GM23248 (cell line): ENCODE results near the gene RPS19. TPM values are rescaled to one million over a fixed set of nuclear protein-coding genes. Genes with fewer than 3 reads are reported as not detected.

ENCODE experiments used
- DNase-seq: peaks from one replicate; pipeline ENCODE4 v3.0.0-alpha.2; 2015
- H2AFZ ChIP-seq: fragments of 200-600 bp; sonication (generic); 2 replicates; pipeline ENCODE4 v1.6.1; 2016; ENCODE audit warnings: antibody characterized with exemption
- H3F3A ChIP-seq: fragments of 200-600 bp; sonication (generic); 2 replicates; pipeline ENCODE4 v1.6.1; 2016; ENCODE audit warnings: mild to moderate bottlenecking, antibody characterized with exemption, mixed run types; ENCODE audit not compliant: insufficient read depth
- H3K27ac ChIP-seq: fragments of 200-600 bp; sonication (generic); 2 replicates; pipeline ENCODE4 v1.5.1; 2016; ENCODE audit warnings: mild to moderate bottlenecking
- H3K27me3 ChIP-seq: fragments of 200-600 bp; sonication (generic); replicated peaks from 2 replicates; pipeline ENCODE4 v1.6.1; 2016; ENCODE audit warnings: mild to moderate bottlenecking; ENCODE audit not compliant: insufficient read depth
- H3K36me3 ChIP-seq: fragments of 200-600 bp; sonication (generic); 2 replicates; pipeline ENCODE4 v1.6.1; 2016; ENCODE audit warnings: low read depth, mild to moderate bottlenecking
- H3K4me1 ChIP-seq: fragments of 200-600 bp; sonication (generic); 2 replicates; pipeline ENCODE4 v1.6.1; 2016; ENCODE audit warnings: mild to moderate bottlenecking; ENCODE audit not compliant: insufficient read depth
- H3K4me2 ChIP-seq: fragments of 200-600 bp; sonication (generic); one replicate; pipeline ENCODE4 v1.6.1; 2016; ENCODE audit warnings: mild to moderate bottlenecking; ENCODE audit not compliant: unreplicated experiment
- H3K4me3 ChIP-seq: fragments of 200-600 bp; sonication (generic); 2 replicates; pipeline ENCODE4 v1.5.1; 2016; ENCODE audit warnings: mild to moderate bottlenecking
- H3K79me2 ChIP-seq: fragments of 200-600 bp; sonication (generic); 2 replicates; pipeline ENCODE4 v1.6.1; 2016; ENCODE audit warnings: mild to moderate bottlenecking; ENCODE audit not compliant: insufficient read depth
- H3K9ac ChIP-seq: fragments of 200-600 bp; sonication (generic); 2 replicates; pipeline ENCODE4 v1.6.1; 2016; ENCODE audit warnings: mild to moderate bottlenecking
- H3K9me2 ChIP-seq: fragments of 200-600 bp; sonication (generic); 2 replicates; pipeline ENCODE4 v1.6.1; 2016; ENCODE audit warnings: mixed run types, mild to moderate bottlenecking, moderate library complexity; ENCODE audit not compliant: insufficient read depth
- H3K9me3 ChIP-seq: fragments of 200-600 bp; sonication (generic); one replicate; pipeline ENCODE4 v1.6.1; 2017; ENCODE audit warnings: low read depth
- H4K20me1 ChIP-seq: fragments of 200-600 bp; sonication (generic); 2 replicates; pipeline ENCODE4 v1.6.0; 2016; ENCODE audit not compliant: insufficient read depth
- EZH2 ChIP-seq: fragments of 200-600 bp; sonication (generic); IDR thresholded peaks from 2 replicates; pipeline ENCODE4 v1.6.1; 2018; ENCODE audit warnings: antibody characterized with exemption, mild to moderate bottlenecking; ENCODE audit not compliant: insufficient read depth, poor library complexity, severe bottlenecking
- EZH2phosphoT487 ChIP-seq: fragments of 200-600 bp; sonication (generic); IDR thresholded peaks from 2 replicates; pipeline ENCODE4 v1.6.1; 2018; ENCODE audit warnings: antibody characterized with exemption, moderate library complexity, mild to moderate bottlenecking, low read depth; ENCODE audit not compliant: insufficient read depth
- WGBS, 2 experiments: methylation state at CpG; one replicate each; pipeline ENCODE4 v1.1.6; 2015 to 2017; ENCODE audit warnings: low lambda C conversion rate in 2 of 2, low coverage in 1 of 2; ENCODE audit errors: missing lambda C conversion rate in 2 of 2; 5-methylcytosine and 5-hydroxymethylcytosine counted together
- in situ Hi-C: fragments of 300-500 bp; cut with MboI; formaldehyde crosslinking; loops from 2 replicates; pipeline ENCODE4 v1.15.0; 2020
- polyA plus RNA-seq: library from polyadenylated mRNA; unstranded; fragments of >200 nt; fragmentation: Nextera tagmentation; extraction: Ambion mirVana; gene quantifications from 2 replicates; pipeline ENCODE4 v1.2.1, GENCODE V29; 2016
- total RNA-seq: library from RNA; depleted of rRNA; stranded (reverse); fragments of >200 nt; shearing (Covaris generic); gene quantifications from 2 replicates; pipeline ENCODE4 v1.2.3, GENCODE V29; 2014

Gene RPS19
- total and polyA plus RNA-seq, 2 experiments from 2014 or later, result 881 to 2,316 TPM

DNA sequence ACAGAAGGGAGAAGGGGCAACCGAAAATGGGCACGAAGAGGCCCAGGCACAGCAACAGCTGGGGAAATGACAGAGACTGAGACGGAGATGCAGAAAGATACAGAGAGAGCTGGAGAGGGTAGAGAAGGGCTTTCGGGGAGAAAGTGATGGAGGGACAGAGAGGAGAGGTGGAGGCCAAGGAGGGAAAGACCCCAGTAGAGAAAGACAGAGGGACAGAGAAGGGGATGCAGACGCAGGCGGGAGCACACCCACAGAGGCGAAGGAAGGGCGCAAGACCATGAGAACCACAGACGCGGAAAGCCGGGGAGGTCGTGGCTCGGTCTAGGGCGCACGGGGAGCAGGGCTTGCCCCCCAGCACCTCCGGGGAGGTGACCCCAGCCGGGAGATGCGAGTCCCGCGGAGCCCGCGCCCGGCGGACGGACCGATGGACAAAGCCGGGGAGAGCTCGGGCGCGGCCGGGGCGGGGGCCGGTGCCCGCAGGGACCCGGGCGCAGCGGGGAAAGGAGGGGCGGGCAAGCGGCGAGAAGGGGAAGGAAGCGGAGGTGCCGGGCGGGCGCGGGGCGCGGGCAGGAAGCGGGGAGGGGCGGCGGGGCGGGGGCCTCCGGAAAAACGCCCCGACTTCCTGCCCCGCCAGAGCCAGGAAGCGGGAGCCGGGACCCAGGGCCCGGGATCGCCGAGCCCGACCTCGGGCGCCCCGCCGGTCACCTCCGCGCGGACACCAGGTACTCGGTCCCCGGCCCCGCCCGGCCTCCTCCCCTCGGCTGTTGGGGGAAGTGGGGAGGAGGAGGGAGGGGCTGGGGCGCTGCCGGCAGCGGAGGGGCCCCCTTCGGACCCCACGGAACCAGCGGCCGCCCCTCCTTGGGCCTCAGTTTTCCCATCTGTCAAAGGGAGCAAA is 22.8 kb downstream of the RPS19 start, which contains the start of gene ARHGEF1:
Gene ARHGEF1, plus strand, starts transcription at position 617 of the 895 bp plus-strand sequence. CDS start 4,899 bp downstream, outside the sequence.
- TF ChIP-seq EZH2phosphoT487 (no peak), EZH2 (no peak)
- peak within 1 kb of the TSS; percentile 75 for H2AFZ ChIP-seq
- H3K9ac ChIP-seq, result peak within 1 kb of the TSS; percentile 95
- H3K9me3 ChIP-seq, result no peaks in the 10 kb centered on the region
- peak within 1 kb of the TSS; percentile 39; the same call in 1 of the 2 replicates for H3K27ac ChIP-seq
- 2 to 5% methylated on average over 20 to 70 of the region's 80 CpGs for WGBS, 2 experiments
- H3K36me3 ChIP-seq, result no peaks in the 10 kb centered on the region
- in situ Hi-C loops, result no loop called here
- no peaks in the 10 kb centered on the region for H3K9me2 ChIP-seq
- no peaks in the 10 kb centered on the region for H4K20me1 ChIP-seq
- H3F3A ChIP-seq, result peaks cover 13% of the 10 kb centered on the region
- H3K79me2 ChIP-seq, result peaks cover 36% of the 10 kb centered on the region
- H3K4me2 ChIP-seq, result peak within 1 kb of the TSS; percentile 94
- H3K4me1 ChIP-seq, result peaks cover 11% of the 10 kb centered on the region
- peak; percentile 44 for DNase-seq
- H3K27me3 ChIP-seq, result no peaks in the 10 kb centered on the region
- H3K4me3 ChIP-seq, result peak within 1 kb of the TSS; percentile 87

DNA sequence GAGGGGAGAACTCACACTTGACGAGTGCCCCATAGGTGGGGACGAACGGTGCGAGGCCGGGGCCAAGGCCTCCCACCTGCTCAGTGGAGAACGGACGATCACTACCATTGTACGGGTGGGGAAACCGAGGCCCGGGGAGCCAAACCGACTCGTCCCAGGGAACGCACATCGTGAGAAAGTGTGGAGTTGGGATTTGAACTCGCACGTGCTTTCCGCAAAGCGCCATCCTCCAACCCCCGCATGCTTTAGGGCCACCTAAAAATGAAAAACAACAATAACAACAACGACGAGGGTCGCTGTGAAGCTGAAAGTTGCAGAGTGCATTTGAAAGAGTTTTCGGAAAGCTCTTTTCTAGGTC is 23.4 kb downstream of the RPS19 start:
- TF ChIP-seq EZH2phosphoT487 (no peak), EZH2 (no peak)
- peaks cover 42% of the 10 kb centered on the region for H3K79me2 ChIP-seq
- H3K9me2 ChIP-seq, result no peaks in the 10 kb centered on the region
- peak overlapping the region; percentile 87 for H3K4me3 ChIP-seq
- H3K9ac ChIP-seq, result peak overlapping the region; percentile 95
- DNase-seq, result peak; percentile 48
- no peaks in the 10 kb centered on the region for H3K27me3 ChIP-seq
- H2AFZ ChIP-seq, result peak overlapping the region; percentile 75
- WGBS, 2 experiments, result 0 to 2% methylated on average over 23 of the region's 23 CpGs
- peak overlapping the region; percentile 94 for H3K4me2 ChIP-seq
- peaks cover 11% of the 10 kb centered on the region for H3K4me1 ChIP-seq
- no peaks in the 10 kb centered on the region for H3K36me3 ChIP-seq
- H4K20me1 ChIP-seq, result no peaks in the 10 kb centered on the region
- in situ Hi-C loops, result no loop called here
- H3K27ac ChIP-seq, result peak overlapping the region; percentile 39; the same call in 1 of the 2 replicates
- H3F3A ChIP-seq, result peaks cover 13% of the 10 kb centered on the region
- H3K9me3 ChIP-seq, result no peaks in the 10 kb centered on the region

DNA sequence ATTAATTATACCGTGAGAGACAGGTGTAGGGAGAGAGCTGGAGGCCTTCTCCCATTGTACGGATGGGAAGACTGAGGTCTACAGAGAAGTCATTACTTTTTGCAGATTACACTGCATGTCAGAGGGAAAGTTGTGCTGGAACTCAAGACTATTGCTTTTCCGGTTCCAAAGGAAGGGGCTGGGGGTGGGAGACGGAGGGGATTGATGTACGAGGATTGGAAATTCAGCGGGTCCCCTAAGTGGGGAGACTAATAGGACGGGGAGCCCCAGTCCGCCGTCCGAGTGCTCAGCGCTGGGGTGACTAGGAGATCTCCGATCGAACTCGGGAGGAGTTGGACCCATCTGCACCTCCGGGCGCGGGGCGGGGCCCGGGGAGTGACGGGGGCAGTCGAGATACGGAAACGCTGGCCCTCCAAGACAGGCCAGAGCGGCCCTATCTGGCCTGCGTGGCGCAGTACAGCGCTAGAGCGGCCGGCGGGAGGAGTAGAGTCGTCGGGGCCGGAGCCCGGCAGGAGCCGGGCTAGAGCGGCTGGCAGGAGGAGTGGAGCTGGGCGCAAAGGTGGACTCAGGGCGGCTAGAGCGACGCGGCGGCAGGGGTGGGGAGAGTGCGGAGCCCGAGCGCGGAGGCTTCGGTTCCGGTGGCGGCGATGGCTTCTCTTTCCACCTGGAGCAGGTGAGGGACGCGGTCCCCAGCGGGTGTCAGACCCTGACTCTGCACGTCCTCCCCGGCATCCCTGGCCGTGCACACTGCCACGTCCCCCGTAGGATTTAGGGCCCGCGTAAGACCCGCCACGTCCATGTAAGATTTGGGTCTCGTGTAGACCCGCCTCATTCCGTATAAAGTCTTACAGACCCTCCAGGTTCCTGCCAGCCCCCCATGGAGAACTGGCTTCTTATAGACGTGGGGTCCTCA is 24.0 kb downstream of the RPS19 start:
- Histone ChIP-seq H4K20me1 (no peaks in the 10 kb centered on the region), H3K27ac (peak overlapping the region; percentile 48), H3K4me1 (peaks cover 11% of the 10 kb centered on the region), H3K9me2 (no peaks in the 10 kb centered on the region), H2AFZ (peak overlapping the region; percentile 81), H3K36me3 (no peaks in the 10 kb centered on the region), H3K79me2 (peaks cover 49% of the 10 kb centered on the region), H3K4me2 (peak overlapping the region; percentile 94), H3K27me3 (no peaks in the 10 kb centered on the region), H3F3A (peaks cover 13% of the 10 kb centered on the region), H3K9me3 (no peaks in the 10 kb centered on the region), H3K9ac (peak overlapping the region; percentile 95), H3K4me3 (peak overlapping the region; percentile 87)
- peak; percentile 100 for DNase-seq
- in situ Hi-C loops, result no loop called here
- 1% methylated on average over 47 to 66 of the region's 66 CpGs for WGBS, 2 experiments
- TF ChIP-seq EZH2phosphoT487 (no peak), EZH2 (no peak)
